ENCODE measurements around the gene RPRD2.
A peak's percentile ranks its signal among the peaks of the same experiment; 100 is the strongest.

GRCh38 chr1:150484861-150485260 is 120.9 kb downstream of the RPRD2 start:
- 0 out of 2 replicates have a peak, but pooled peaks have one; percentile 23 for TF ChIP-seq CTCF (conservative IDR thresholded peaks at IDR 0.05)
- no peak for TF ChIP-seq EZH2 (IDR thresholded peaks at IDR 0.05; ENCODE audit: low read depth)
